GM19397 (cell line): ENCODE results near the gene SREBF2.

ENCODE experiments used
- ATAC-seq: cut with Tn5 transposase; IDR thresholded peaks from one replicate; pipeline ENCODE4 v1.9.1; 2021; ENCODE audit warnings: mild to moderate bottlenecking, moderate library complexity; ENCODE audit not compliant: unreplicated experiment

Gene SREBF2

GRCh38 chr22:41917903-41918791 is 85.2 kb downstream of the SREBF2 start:
- no peak for ATAC-seq

DNA sequence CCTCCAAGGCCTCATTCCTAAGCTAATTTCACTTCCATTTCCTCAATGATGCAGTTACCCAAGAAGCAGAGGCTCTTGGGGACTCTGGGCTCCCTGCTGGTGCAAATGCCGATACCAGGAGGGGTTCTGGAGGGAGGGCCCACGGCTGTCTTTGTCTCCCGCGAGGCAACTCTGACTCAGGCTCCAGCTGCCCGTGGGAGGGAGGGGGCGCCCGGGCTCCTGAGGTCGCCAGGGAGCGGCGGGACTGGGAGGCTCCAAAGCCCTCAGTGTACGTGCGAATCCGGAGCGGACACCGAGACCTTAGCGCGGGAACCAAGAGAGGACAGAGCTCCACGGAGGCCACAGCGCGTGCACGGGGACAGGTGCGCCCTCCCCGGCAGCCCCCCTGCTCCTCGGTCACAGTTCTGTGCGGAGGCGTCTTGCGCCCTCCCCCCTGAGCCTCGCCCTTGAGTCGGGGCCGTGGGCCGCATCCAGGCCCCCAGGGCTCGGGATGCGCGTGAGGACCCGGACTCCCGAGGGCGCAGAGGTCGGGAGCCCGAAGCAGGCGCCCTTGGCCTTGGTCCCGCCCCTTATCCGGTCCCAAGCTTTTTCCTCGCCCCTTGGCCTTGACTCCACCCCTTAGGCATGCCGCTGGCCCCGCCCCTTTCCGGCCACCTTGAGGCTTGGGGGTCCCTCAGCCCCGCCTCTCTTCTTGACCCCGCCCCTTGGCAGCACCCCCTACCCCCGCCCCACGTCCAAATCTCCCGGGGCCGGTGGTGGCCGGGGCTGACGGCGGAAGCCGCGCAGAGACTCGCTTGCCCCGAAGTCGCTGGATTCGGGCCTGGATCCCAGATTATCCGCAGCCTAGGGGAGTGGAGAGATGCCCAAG is 86.7 kb downstream of the SREBF2 start:
- peak; percentile 47 for ATAC-seq

DNA sequence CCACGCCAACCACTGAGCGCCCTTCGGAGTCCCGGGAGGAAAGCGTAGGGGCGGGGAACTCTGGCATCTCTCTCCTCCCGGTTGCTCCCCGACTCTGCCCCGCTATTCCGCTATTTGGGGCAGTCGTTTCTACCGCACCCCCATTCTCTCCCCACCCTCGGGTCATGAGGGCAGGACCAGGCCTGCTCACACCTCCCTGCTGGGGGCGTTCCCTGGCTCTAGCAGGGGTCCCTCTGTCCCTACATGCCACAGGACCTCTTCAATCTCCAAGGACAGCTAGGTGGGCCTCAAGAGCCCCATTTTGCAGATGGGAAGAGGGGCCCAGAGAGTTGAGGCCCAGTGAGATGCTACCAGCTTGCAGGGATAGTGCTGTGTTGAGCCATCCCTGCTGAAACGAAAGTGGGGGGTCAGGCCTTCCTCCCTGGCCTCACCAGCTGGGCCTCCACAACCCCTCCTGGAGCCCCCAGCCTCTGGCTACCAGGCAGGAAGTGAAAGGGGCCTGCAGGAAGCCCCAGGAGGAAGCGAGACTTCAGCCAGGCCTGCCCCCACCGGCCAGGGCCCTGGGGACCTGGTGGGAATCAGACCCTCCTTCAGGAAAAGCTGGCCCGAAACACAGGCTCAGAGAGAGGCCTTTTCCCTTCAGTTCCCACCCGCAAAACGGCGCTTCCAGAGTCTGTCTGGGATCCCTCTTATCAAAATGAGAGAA is 87.5 kb downstream of the SREBF2 start:
- ATAC-seq, result peak; percentile 16

- ATAC-seq, result no peak
Observed at GRCh38 chr22:41922328-41922727, 89.4 kb downstream of the SREBF2 start.

DNA sequence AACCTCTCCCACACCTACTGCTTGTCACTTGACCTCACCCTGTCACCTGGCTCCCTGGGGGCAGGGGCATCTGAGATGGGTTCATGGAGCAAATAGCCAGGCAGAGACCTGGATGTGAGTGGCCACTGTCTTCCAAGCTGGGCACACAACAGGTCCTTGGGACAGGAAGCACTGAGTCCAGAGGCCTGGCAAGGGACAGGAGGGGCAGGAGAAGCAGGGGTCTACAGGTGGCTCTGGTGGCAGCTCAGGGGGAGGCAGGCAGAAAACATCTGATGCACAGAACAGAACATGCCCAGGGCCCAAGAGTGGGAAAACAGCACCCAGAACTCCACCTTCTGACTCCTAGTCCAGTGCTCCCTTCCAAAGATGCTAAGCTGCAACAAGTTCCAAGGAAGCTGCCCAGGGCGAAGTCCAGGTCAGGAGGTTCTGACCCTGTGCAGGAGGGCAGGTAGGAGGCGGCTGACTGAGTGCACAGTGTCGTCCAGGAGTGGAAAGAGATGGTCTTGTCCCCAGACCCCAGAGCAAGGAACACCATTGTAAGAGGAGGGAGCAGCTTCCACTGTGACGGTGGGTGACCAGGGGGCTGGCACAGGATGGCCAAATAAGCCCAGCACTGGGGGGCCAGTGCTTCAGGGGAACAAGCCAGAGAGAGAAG is 90.2 kb downstream of the SREBF2 start:
- ATAC-seq, result no peak

DNA sequence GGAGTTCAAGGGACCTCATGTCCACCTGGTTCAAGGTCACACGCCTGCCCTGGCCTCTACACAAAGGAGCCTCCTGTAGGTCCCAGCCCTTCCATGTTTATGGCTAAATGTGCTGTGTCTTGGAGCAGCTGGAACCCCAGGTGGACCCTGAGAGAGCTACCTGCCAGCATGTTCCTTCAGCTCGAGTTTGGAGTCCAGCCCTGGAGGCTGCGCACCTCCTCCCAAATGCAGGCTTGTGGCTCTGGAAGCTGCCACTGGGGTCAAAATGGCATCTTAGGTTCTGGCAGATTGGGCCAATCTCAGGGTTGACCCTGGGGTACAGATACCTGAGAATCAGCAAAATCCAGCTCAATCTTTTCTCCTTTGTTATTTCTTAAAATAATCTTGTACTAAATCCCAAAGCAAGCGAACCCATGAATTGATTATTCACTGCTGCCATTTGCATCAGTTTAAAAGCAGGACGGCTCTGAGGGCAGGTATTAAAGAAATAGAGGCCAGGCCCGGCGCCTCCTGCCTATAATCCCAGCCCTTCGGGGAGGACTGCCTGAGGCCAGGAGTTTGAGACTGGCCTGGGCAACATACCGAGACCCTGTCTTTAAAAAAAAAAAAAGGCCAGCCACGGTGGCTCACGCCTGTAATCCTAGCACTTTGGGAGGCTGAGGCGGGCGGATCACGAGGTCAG is 90.8 kb downstream of the SREBF2 start:
- ATAC-seq, result no peak

- peak; percentile 32 for ATAC-seq
Observed at GRCh38 chr22:41925783-41926460, 93.0 kb downstream of the SREBF2 start.

DNA sequence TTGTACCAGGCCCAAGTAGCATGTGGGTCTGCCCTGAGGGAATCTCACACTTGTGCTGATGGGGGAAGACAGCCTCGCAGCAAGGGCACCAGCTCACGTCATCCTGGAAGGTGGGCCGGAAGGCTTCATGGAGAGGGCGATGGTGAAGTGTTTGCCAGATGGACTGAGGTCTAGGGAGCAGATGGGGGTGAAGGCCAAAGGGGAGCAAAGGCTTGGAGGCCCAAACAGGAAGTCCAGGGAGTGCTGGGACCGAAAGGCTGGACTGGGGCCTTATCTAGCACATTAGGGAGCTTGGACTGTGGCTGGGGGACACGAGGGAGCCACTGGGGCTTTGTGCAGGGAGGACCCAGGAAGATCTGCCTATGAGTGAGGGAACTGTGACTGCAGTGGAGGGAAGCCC is 94.9 kb downstream of the SREBF2 start:
- no peak for ATAC-seq

GRCh38 chr22:41928593-41929417 is 95.9 kb downstream of the SREBF2 start:
- no peak for ATAC-seq

DNA sequence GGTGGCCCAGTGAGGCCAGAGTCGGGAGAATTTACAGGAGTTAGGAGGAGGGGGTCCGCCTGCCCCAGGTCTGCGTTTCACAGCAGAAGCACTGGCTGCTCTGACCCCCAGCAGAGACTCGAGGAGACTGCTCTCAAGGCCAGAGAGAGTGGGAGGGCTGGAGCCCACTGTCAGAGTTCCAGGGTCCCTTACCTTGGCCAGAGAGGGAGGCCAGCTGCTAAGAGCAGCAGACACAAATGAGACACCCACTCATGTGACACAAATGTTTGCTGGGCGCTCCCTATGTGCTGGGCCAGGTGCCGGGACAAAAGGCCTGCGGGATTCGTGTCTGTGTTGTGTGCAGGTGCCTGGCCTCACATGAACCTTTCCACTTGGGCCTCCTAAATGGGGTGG is 96.5 kb downstream of the SREBF2 start:
- ATAC-seq, result no peak

GRCh38 chr22:41931701-41932269 is 98.9 kb downstream of the SREBF2 start:
- no peak for ATAC-seq

DNA sequence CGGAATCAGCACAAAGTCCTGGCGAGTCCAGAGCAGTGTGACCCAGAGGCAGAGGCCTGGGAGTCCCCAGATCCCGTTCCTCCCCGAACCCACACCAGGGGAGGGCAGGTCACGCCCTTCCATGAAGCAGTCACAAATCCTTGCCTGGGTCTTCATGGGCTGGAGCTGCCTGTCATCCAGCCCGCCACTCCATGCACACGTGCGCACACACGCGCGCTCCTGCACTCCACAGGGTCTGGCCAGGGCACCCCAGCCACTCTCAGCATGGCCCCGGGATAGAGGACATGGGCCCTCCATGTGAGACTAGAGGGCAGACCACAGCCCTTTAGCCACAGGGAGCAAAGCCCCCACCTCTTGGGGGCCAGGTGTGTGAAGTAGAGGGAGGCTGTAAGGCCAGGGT is 99.4 kb downstream of the SREBF2 start:
- ATAC-seq, result no peak

- no peak for ATAC-seq
Observed at GRCh38 chr22:41933411-41934177, 100.7 kb downstream of the SREBF2 start.

DNA sequence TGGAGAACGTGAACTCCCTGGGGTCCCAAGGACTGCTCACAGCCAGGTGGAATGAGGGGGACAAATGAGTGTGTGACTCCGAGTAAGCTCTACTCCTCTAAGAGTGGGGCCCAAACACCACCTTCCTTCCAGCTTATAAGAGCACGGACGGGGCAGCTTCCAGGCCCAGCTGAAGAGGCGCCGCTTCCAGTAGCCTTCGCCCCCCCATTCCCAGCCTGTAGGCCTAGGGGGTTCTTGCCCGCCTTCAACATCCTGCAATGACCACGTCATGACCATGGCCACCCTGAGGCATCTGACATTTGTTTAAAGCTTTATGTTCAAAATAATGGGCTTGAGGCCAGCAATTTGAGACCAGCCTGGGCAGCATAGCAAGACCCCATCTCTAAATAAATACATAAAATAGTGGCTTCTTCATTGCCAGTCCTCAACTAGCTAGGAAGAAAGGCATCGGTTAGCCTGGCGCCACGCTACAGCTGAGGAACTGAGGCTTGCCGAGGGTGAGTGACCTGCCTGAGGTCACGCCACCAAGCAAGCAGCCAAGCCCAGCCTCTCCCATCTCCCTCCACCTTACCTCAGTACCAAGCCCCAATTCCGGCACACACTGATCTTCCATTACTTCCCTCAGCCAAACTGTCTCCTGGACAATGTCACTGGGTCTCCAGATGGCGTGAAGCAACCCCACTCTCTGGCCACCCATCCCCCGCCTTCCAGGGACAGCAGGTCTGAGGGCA is 101.5 kb downstream of the SREBF2 start:
- no peak for ATAC-seq

GRCh38 chr22:41935015-41935351 is 102.1 kb downstream of the SREBF2 start:
- ATAC-seq, result no peak

DNA sequence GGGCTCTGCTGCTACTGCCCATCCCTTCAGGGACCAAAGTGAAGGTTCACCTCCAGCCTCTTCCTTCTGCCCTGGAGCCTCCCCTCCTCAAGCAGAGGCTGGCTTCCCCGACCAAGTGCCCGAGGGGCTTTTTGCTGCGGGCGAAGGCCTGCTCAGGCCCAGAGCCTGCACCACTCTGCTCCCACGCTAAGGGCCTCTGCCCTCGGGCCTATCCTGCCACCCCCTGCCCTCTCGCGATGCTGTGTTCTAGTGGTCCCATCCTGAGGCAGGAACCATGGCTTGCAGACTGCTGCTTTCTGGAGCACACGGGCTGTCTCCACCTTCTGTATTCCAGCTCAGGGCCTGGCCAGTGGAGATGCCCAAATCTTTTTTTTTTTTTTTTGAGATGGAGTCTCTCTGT is 102.6 kb downstream of the SREBF2 start:
- no peak for ATAC-seq

- ATAC-seq, result no peak
Observed at GRCh38 chr22:41936894-41937169, 103.9 kb downstream of the SREBF2 start.
